ENCODE data around the gene SPANXN2. TPM values are rescaled to one million over a fixed set of nuclear protein-coding genes. Genes with fewer than 3 reads are reported as not detected.

Gene SPANXN2
- total RNA-seq, 1 donor from 2014 or later: not detected

DNA sequence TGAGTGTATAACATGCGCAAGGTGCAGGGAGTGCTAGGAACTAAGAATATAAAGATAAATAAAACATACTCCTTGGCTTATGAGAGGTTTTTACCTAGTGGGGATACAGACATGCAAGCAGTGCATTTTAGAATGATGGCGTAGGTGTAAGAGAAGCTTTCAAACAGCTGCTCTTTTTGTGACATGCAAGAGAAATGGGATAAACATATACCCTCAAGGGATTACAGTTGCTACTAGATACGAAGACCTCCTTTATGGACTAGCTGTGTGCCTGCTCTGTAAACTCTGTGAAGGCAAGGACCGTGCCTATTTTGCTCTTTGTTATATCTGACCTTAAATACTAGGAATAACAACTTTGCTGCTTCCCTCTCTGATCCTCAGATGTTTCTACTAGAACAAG is 45.6 kb downstream of the SPANXN2 start:
- H3K27ac ChIP-seq: no peak overlapping the region
- no peaks in the 10 kb centered on the region for H3K4me1 ChIP-seq
- intact Hi-C loops (cut with DNase I): no loop called here
- DNase-seq (ENCODE audit: extremely low spot score in 2 of 2): no peak
- no peaks in the 10 kb centered on the region for H3K36me3 ChIP-seq
- H3K27me3 ChIP-seq: no peaks in the 10 kb centered on the region
- TF ChIP-seq, protein P1, sequence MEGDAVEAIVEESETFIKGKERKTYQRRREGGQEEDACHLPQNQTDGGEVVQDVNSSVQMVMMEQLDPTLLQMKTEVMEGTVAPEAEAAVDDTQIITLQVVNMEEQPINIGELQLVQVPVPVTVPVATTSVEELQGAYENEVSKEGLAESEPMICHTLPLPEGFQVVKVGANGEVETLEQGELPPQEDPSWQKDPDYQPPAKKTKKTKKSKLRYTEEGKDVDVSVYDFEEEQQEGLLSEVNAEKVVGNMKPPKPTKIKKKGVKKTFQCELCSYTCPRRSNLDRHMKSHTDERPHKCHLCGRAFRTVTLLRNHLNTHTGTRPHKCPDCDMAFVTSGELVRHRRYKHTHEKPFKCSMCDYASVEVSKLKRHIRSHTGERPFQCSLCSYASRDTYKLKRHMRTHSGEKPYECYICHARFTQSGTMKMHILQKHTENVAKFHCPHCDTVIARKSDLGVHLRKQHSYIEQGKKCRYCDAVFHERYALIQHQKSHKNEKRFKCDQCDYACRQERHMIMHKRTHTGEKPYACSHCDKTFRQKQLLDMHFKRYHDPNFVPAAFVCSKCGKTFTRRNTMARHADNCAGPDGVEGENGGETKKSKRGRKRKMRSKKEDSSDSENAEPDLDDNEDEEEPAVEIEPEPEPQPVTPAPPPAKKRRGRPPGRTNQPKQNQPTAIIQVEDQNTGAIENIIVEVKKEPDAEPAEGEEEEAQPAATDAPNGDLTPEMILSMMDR (IDR thresholded peaks at IDR 0.05): no peak
- TF ChIP-seq POLR2A (IDR thresholded peaks at IDR 0.05) (no peak), POLR2AphosphoS5 (IDR thresholded peaks at IDR 0.05; ENCODE audit: insufficient read depth in 1 of 2, low read depth in 1 of 2) (no peak)
- no peaks in the 10 kb centered on the region for H3K9me3 ChIP-seq
- H3K4me3 ChIP-seq: no peak overlapping the region

- Histone ChIP-seq H3K36me3 (no peaks in the 10 kb centered on the region), H3K4me3 (no peak overlapping the region), H3K4me1 (no peaks in the 10 kb centered on the region), H3K27me3 (no peaks in the 10 kb centered on the region), H3K9me3 (no peaks in the 10 kb centered on the region), H3K27ac (no peak overlapping the region)
- intact Hi-C loops (cut with DNase I): no loop called here
- TF ChIP-seq, protein P1 (IDR thresholded peaks at IDR 0.05): no peak
- TF ChIP-seq POLR2A (IDR thresholded peaks at IDR 0.05) (no peak), POLR2AphosphoS5 (IDR thresholded peaks at IDR 0.05; ENCODE audit: insufficient read depth in 1 of 2, low read depth in 1 of 2) (no peak)
- no peak for DNase-seq (ENCODE audit: extremely low spot score in 2 of 2)
Observed at GRCh38 chrX:143669395-143669794, 51.2 kb downstream of the SPANXN2 start.

DNA sequence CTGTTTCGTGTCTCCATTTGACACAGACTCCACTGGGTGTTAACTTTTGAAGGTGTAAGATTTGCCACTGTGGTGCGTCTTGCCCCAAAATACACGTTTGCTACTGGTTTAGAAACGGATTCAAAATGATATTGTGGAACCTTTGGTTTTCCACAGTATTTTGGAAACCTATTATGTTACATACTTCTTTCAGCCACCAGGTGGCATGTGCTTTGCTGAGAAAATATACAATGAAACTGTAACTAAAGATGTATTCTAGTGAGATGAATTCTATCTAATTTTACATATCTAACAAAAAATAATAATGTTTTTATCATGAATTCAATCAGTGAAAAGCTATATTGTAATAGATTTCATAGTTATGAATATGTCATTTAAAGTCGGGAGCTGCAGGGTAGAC is 56.2 kb downstream of the SPANXN2 start:
- no peaks in the 10 kb centered on the region for H3K27me3 ChIP-seq
- no peak for DNase-seq (ENCODE audit: extremely low spot score in 2 of 2)
- TF ChIP-seq POLR2A (IDR thresholded peaks at IDR 0.05) (no peak), POLR2AphosphoS5 (IDR thresholded peaks at IDR 0.05; ENCODE audit: insufficient read depth in 1 of 2, low read depth in 1 of 2) (no peak)
- TF ChIP-seq, protein P1 (IDR thresholded peaks at IDR 0.05): peak in 1 of 3 experiments; percentile 16
- H3K36me3 ChIP-seq: no peaks in the 10 kb centered on the region
- no peak overlapping the region for H3K4me3 ChIP-seq
- intact Hi-C loops (cut with DNase I): no loop called here
- no peak overlapping the region for H3K27ac ChIP-seq
- no peaks in the 10 kb centered on the region for H3K4me1 ChIP-seq
- no peaks in the 10 kb centered on the region for H3K9me3 ChIP-seq

DNA sequence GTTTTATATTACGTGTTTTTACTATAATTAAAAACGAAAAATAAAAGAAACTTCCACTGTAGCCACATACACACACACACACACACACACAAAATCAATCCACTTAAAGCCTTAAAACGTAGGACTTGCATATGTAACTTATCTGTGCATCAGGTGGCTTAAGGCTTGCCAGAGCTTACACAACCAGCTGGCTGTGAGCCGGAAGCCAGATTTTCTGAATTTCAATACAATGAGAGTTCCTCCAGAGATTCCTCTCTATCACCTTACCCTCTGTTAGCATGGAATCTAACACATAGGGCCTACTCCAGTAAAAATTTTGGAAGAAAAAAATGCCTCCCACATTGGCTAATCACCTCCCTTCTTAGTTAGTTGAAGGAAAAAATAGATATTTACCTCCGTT is 56.8 kb downstream of the SPANXN2 start:
- H3K36me3 ChIP-seq: no peaks in the 10 kb centered on the region
- no peak for TF ChIP-seq POLR2AphosphoS5 (IDR thresholded peaks at IDR 0.05; ENCODE audit: insufficient read depth in 1 of 2, low read depth in 1 of 2)
- TF ChIP-seq, protein P1 (IDR thresholded peaks at IDR 0.05): no peak
- TF ChIP-seq POLR2A (IDR thresholded peaks at IDR 0.05): no peak
- no peak for DNase-seq (ENCODE audit: extremely low spot score in 2 of 2)
- H3K9me3 ChIP-seq: no peaks in the 10 kb centered on the region
- H3K27me3 ChIP-seq: no peaks in the 10 kb centered on the region
- H3K27ac ChIP-seq: no peak overlapping the region
- no peaks in the 10 kb centered on the region for H3K4me1 ChIP-seq
- H3K4me3 ChIP-seq: no peak overlapping the region
- intact Hi-C loops (cut with DNase I): no loop called here

Other genes starting within 250 kb of the SPANXN2 start
- gene SPANXN3, start 203.3 kb downstream of the SPANXN2 start, total RNA-seq: not detected
- 3.2 TPM for gene SLITRK4, start 84.7 kb downstream of the SPANXN2 start, total RNA-seq
- not detected for gene UBE2NL, start 163.3 kb upstream of the SPANXN2 start, total RNA-seq

Measured in vagina (tissue), 2 donors.